HepG2 (cell line): ENCODE results near the gene ZBED5. TPM values are rescaled to one million over a fixed set of nuclear protein-coding genes. Genes with fewer than 3 reads are reported as not detected.

ENCODE experiments used
- ATAC-seq: fragments of 200-7000 bp; cut with Tn5 transposase; 3 replicates; pipeline ENCODE4 v1.9.1; 2020; ENCODE audit warnings: mild to moderate bottlenecking, moderate library complexity
- BruUV-seq: library from RNA; stranded (reverse); fragments of 400-500 nt; replicated peaks from 2 replicates; lab custom pipeline; 2021; lab: Mats Ljungman, UMichigan
- CTCF ChIA-PET: fragments of 300-600 bp; formaldehyde crosslinking; extraction: SDS; loops from one replicate; lab custom pipeline; 2021; ENCODE audit warnings: low total read pairs, inconsistent platforms, low intra/inter-chr PET ratio; lab: Yijun Ruan, JAX
- POLR2A ChIA-PET: fragments of 350-600 bp; sonication (Branson Sonifier 250); formaldehyde crosslinking; loops from one replicate; lab custom pipeline; 2020; ENCODE audit warnings: antibody characterized with exemption, inconsistent platforms; lab: Yijun Ruan, JAX
- DNase-seq: peaks from one replicate; pipeline ENCODE4 v3.0.0-alpha.2; 2015; ENCODE audit warnings: low spot score
- FAIRE-seq: peaks from 3 replicates; lab custom pipeline; 2011; peaks lifted over from hg19 to GRCh38; lab: Jason Lieb, UNC
- H2AFZ ChIP-seq: one replicate; pipeline ENCODE4 v1.6.1; 2011; ENCODE audit warnings: low read length, inconsistent platforms
- H3K27ac ChIP-seq: fragments of 300-600 bp; 3 replicates; pipeline ENCODE4 v1.8.0; 2011; ENCODE audit warnings: mixed run types, mild to moderate bottlenecking, mixed read lengths, low read length, inconsistent platforms; ENCODE audit not compliant: insufficient read depth; ENCODE audit errors: extremely low read length
- H3K27me3 ChIP-seq, 2 experiments: fragments of 200-600 bp in 1 of 2; 2 replicates in 1 of 2; 3 replicates in 1 of 2; pipeline versions ENCODE4 v1.6.0 to v1.8.0; 2011; ENCODE audit warnings: low read length in 2 of 2, mild to moderate bottlenecking in 2 of 2, moderate library complexity in 2 of 2, inconsistent platforms in 1 of 2; ENCODE audit not compliant: insufficient read depth in 2 of 2, control insufficient read depth in 1 of 2
- H3K36me3 ChIP-seq, 2 experiments: fragments of 200-600 bp in 1 of 2; replicated peaks in 1 of 2; 2 replicates in 1 of 2; 3 replicates in 1 of 2; pipeline versions ENCODE4 v1.5.1 to v1.8.0; 2011; ENCODE audit warnings: low read length in 2 of 2, inconsistent platforms in 1 of 2; ENCODE audit not compliant: insufficient read depth in 2 of 2, control insufficient read depth in 1 of 2
- H3K4me1 ChIP-seq: 2 replicates; pipeline ENCODE4 v1.5.1; 2012; ENCODE audit warnings: low read length, inconsistent platforms; ENCODE audit not compliant: insufficient read depth
- H3K4me2 ChIP-seq: 2 replicates; pipeline ENCODE4 v1.6.0; 2011; ENCODE audit warnings: low read depth, low read length, inconsistent platforms
- H3K4me3 ChIP-seq, 3 experiments: fragments of 200-600 bp in 1 of 3; sonication (generic), shearing (Covaris generic) in 1 of 3; replicated peaks in 1 of 3; 2 replicates each; pipeline ENCODE4 v1.5.1; 2011 to 2016; ENCODE audit warnings: low read length in 3 of 3, inconsistent platforms in 2 of 3, low read depth in 2 of 3, mild to moderate bottlenecking in 2 of 3, control low read depth in 1 of 3, mixed read lengths in 1 of 3; ENCODE audit not compliant: insufficient read depth in 1 of 3
- H3K79me2 ChIP-seq: one replicate; pipeline ENCODE4 v1.6.1; 2011; ENCODE audit warnings: low read length, inconsistent platforms; ENCODE audit not compliant: insufficient read depth
- H3K9ac ChIP-seq: 2 replicates; pipeline ENCODE4 v1.6.0; 2011; ENCODE audit warnings: mild to moderate bottlenecking, low read depth, low read length, inconsistent platforms; ENCODE audit not compliant: insufficient read depth
- H3K9me3 ChIP-seq: 2 replicates; pipeline ENCODE4 v1.5.1; 2012; ENCODE audit warnings: mild to moderate bottlenecking, low read length
- H4K20me1 ChIP-seq: 2 replicates; pipeline ENCODE4 v1.6.0; 2011; ENCODE audit warnings: inconsistent platforms, mild to moderate bottlenecking, low read length, moderate library complexity; ENCODE audit not compliant: insufficient read depth
- ARID3A ChIP-seq: IDR thresholded peaks from 2 replicates; pipeline ENCODE4 v1.6.1; 2012; ENCODE audit warnings: low read depth, low read length, improper control_type of control experiment
- CBX5 ChIP-seq: sonication (generic); formaldehyde crosslinking; IDR thresholded peaks from 2 replicates; pipeline ENCODE4 v1.4.0; 2020; ENCODE audit warnings: missing genetic modification reagents, borderline replicate concordance
- ELF4 ChIP-seq: sonication (generic); formaldehyde crosslinking; IDR thresholded peaks from 2 replicates; pipeline ENCODE4 v1.5.0; 2020; ENCODE audit warnings: missing genetic modification reagents, mild to moderate bottlenecking, moderate library complexity, borderline replicate concordance
- HBP1 ChIP-seq: IDR thresholded peaks from 2 replicates; pipeline ENCODE4 v1.6.1; 2016; ENCODE audit warnings: low read depth, control low read depth
- JDP2 ChIP-seq: sonication (generic); formaldehyde crosslinking; IDR thresholded peaks from 2 replicates; pipeline ENCODE4 v1.8.1; 2022; ENCODE audit warnings: missing genetic modification reagents, borderline replicate concordance
- MAX ChIP-seq: IDR thresholded peaks from 2 replicates; pipeline ENCODE4 v1.6.1; 2012; ENCODE audit warnings: inconsistent platforms
- MIXL1 ChIP-seq: IDR thresholded peaks from 2 replicates; pipeline ENCODE4 v1.6.1; 2016
- MYPOP ChIP-seq: sonication (generic); formaldehyde crosslinking; IDR thresholded peaks from 2 replicates; pipeline ENCODE4 v1.8.1; 2023; ENCODE audit warnings: mild to moderate bottlenecking, moderate library complexity, missing genetic modification reagents
- NFATC3 ChIP-seq: sonication (generic); formaldehyde crosslinking; IDR thresholded peaks from 2 replicates; pipeline ENCODE4 v1.5.1; 2020; ENCODE audit warnings: mild to moderate bottlenecking, missing genetic modification reagents
- RFXAP ChIP-seq: sonication (generic); formaldehyde crosslinking; IDR thresholded peaks from 2 replicates; pipeline ENCODE4 v1.4.0; 2020; ENCODE audit warnings: missing genetic modification reagents, borderline replicate concordance
- SKI ChIP-seq: fragments of 450-650 bp; IDR thresholded peaks from one replicate; pipeline ENCODE4 v1.6.1; 2018; ENCODE audit warnings: mild to moderate bottlenecking; ENCODE audit not compliant: partially characterized antibody
- TBL1XR1 ChIP-seq: fragments of 150-350 bp; IDR thresholded peaks from 2 replicates; pipeline ENCODE4 v1.6.1; 2014; ENCODE audit warnings: borderline replicate concordance, low read length; ENCODE audit not compliant: partially characterized antibody
- THAP7 ChIP-seq: sonication (generic); formaldehyde crosslinking; IDR thresholded peaks from 2 replicates; pipeline ENCODE4 v1.8.1; 2023; ENCODE audit warnings: mild to moderate bottlenecking, missing genetic modification reagents
- ZNF205 ChIP-seq: IDR thresholded peaks from 2 replicates; pipeline ENCODE4 v1.6.1; 2018; ENCODE audit warnings: missing biosample characterization, missing genetic modification reagents
- ZNF234 ChIP-seq: sonication (generic); formaldehyde crosslinking; conservative IDR thresholded peaks from 2 replicates; pipeline ENCODE4 v1.5.1; 2020; ENCODE audit warnings: mild to moderate bottlenecking, missing genetic modification reagents
- ZNF597 ChIP-seq: sonication (generic); formaldehyde crosslinking; IDR thresholded peaks from 2 replicates; pipeline ENCODE4 v1.5.0; 2020; ENCODE audit warnings: missing genetic modification reagents
- in situ Hi-C: cut with HindIII; loops from 2 replicates; pipeline ENCODE4 v1.10.0; 2017; ENCODE audit warnings: low pct_unique_long_range_greater_than_20kb; ENCODE audit not compliant: extremely low pct_ligation_motif_present
- intact Hi-C: fragments of 100-400 bp; cut with micrococcal nuclease; formaldehyde crosslinking; loops from one replicate; pipeline ENCODE4 v1.10.0; 2022; ENCODE audit not compliant: unreplicated experiment
- polyA plus RNA-seq, 8 experiments: library from polyadenylated mRNA; depleted of rRNA in 3 of 8; stranded (reverse) in 7 of 8; unstranded in 1 of 8; fragments of >200 nt; fragmentation: Illumina TruSeq in 4 of 8; extraction: Trizol in 4 of 8; gene quantifications; 2 replicates each; pipeline versions ENCODE4 v1.2.1 to v1.2.3, GENCODE V29; 2011 to 2016; ENCODE audit warnings: low read depth in 4 of 8, missing spikeins in 1 of 8, mixed read lengths in 1 of 8; ENCODE audit not compliant: insufficient read depth in 1 of 8
- total RNA-seq, 5 experiments: library from RNA; depleted of rRNA; stranded (reverse); fragments of >200 nt; fragmentation: Illumina TruSeq; extraction: Trizol; gene quantifications; 2 replicates each; pipeline ENCODE4 v1.2.3, GENCODE V29; 2016; ENCODE audit warnings: low read depth in 1 of 5

Gene ZBED5
- total and polyA plus RNA-seq, 2 of the 13 experiments (the other 11 are each of a cell fraction or from before 2014, with no cell fraction given), result 18.2 to 38.6 TPM

- TF ChIP-seq ELF4 (CRISPR knock-in tag) (no peak), ARID3A (no peak), ZNF234 (CRISPR knock-in tag) (no peak), MAX (no peak), JDP2 (CRISPR knock-in tag) (no peak)
Measured at GRCh38 chr11:10845589-10845988, 12.3 kb downstream of the ZBED5 start (continued).

GRCh38 chr11:10844796-10845195 lies 13.1 kb downstream of the ZBED5 start:
- Histone ChIP-seq H4K20me1 (no peaks in the 10 kb centered on the region), H3K27ac (no peak overlapping the region), H3K9me3 (no peaks in the 10 kb centered on the region), H2AFZ (no peak overlapping the region), H3K27me3 (no peaks in the 10 kb centered on the region), H3K36me3 (no peaks in the 10 kb centered on the region), H3K4me2 (no peak overlapping the region), H3K79me2 (no peaks in the 10 kb centered on the region), H3K9ac (no peak overlapping the region), H3K4me1 (no peaks in the 10 kb centered on the region), H3K4me3 (no peak overlapping the region)
- FAIRE-seq (no peak), ATAC-seq (no peak), DNase-seq (no peak)
- ChIA-PET CTCF (no interaction called here), POLR2A (interaction anchor here (1.1 kb wide), 1 partner anchor 36 kb away, joined by 7 read pairs; the partner anchor contains the start of gene EIF4G2)
- intact Hi-C loops, result no loop called here
- no TSS peak for BruUV-seq
- in situ Hi-C loops, result no loop called here
- TF ChIP-seq HBP1 (CRISPR knock-in tag), result no peak
- no peak for TF ChIP-seq ZNF205 (CRISPR knock-in tag)
- no peak for TF ChIP-seq ZNF597 (CRISPR knock-in tag)
- no peak for TF ChIP-seq MYPOP (CRISPR knock-in tag)
- TF ChIP-seq THAP7 (CRISPR knock-in tag), result no peak
- no peak for TF ChIP-seq CBX5 (CRISPR knock-in tag)
- TF ChIP-seq NFATC3 (CRISPR knock-in tag), result no peak
- no peak for TF ChIP-seq RFXAP (CRISPR knock-in tag)
- TF ChIP-seq SKI, result no peak
- no peak for TF ChIP-seq MIXL1 (CRISPR knock-in tag)
- TF ChIP-seq TBL1XR1, result no peak
